GM23338 (cell line): ENCODE data around the gene SLC13A3.

ENCODE experiments used
- EZH2phosphoT487 ChIP-seq: fragments of 200-600 bp; sonication (generic); IDR thresholded peaks from one replicate; pipeline ENCODE4 v1.8.1; 2018; ENCODE audit warnings: antibody characterized with exemption; ENCODE audit not compliant: unreplicated experiment
- POLR2AphosphoS5 ChIP-seq: IDR thresholded peaks from 2 replicates; pipeline ENCODE4 v1.6.1; 2016; ENCODE audit warnings: antibody characterized with exemption, low read depth
- TF ChIP-seq, protein P1 (sequence below), 2 experiments: fragments of 200-600 bp in 1 of 2; sonication (generic) in 1 of 2; conservative IDR thresholded peaks; 2 replicates each; pipeline versions ENCODE4 v1.5.1 to v1.6.1; 2016 to 2017; ENCODE audit warnings: antibody characterized with exemption in 2 of 2, low read depth in 2 of 2, mild to moderate bottlenecking in 2 of 2, moderate library complexity in 1 of 2
- TF ChIP-seq, protein P2 (sequence below): IDR thresholded peaks from 2 replicates; pipeline ENCODE4 v1.6.1; 2016; ENCODE audit warnings: antibody characterized with exemption

DNA sequence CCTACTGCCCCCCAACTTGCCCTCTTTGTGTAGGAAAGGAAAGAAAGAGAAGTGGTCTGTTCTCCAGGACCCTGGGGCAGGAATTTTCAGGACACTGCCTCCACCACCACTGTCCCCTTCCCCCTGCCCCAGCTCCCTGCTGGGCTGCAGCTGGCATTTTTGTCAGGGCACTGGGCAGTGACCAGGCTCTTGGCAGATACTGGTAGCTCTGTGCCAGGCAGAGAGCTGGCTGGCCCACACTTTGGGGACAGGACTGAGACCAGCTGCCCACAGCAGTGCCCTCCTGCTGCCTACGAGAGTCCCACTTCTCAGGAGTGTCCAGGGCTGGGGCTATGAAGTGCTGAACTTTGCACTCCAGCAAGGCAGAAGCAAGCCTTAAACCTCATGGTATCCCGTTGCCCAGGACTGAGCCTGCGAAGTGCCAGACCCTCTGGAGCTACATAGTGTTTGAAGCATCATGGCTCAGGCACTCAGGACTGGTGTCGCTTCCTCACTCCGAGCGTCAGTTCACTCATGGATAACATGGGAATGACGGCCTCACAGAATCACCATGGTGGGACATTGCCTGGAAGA is 19.3 kb downstream of the SLC13A3 start:
- TF ChIP-seq, protein P1, sequence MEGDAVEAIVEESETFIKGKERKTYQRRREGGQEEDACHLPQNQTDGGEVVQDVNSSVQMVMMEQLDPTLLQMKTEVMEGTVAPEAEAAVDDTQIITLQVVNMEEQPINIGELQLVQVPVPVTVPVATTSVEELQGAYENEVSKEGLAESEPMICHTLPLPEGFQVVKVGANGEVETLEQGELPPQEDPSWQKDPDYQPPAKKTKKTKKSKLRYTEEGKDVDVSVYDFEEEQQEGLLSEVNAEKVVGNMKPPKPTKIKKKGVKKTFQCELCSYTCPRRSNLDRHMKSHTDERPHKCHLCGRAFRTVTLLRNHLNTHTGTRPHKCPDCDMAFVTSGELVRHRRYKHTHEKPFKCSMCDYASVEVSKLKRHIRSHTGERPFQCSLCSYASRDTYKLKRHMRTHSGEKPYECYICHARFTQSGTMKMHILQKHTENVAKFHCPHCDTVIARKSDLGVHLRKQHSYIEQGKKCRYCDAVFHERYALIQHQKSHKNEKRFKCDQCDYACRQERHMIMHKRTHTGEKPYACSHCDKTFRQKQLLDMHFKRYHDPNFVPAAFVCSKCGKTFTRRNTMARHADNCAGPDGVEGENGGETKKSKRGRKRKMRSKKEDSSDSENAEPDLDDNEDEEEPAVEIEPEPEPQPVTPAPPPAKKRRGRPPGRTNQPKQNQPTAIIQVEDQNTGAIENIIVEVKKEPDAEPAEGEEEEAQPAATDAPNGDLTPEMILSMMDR (conservative IDR thresholded peaks at IDR 0.05; ENCODE audit: low read depth in 2 of 2), result no peak
- TF ChIP-seq POLR2AphosphoS5, result no peak
- TF ChIP-seq, protein P2, sequence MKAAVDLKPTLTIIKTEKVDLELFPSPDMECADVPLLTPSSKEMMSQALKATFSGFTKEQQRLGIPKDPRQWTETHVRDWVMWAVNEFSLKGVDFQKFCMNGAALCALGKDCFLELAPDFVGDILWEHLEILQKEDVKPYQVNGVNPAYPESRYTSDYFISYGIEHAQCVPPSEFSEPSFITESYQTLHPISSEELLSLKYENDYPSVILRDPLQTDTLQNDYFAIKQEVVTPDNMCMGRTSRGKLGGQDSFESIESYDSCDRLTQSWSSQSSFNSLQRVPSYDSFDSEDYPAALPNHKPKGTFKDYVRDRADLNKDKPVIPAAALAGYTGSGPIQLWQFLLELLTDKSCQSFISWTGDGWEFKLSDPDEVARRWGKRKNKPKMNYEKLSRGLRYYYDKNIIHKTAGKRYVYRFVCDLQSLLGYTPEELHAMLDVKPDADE, result no peak
- TF ChIP-seq EZH2phosphoT487, result no peak
